ENCODE data around the gene FRRS1.
A peak's percentile ranks its signal among the peaks of the same experiment; 100 is the strongest.

The FRRS1 gene

GRCh38 chr1:99675292-99675691 lies 91.1 kb downstream of the FRRS1 start:
- DNase-seq = no peak

- no peak for DNase-seq
These were observed 92.0 kb downstream of the FRRS1 start for GRCh38 chr1:99674115-99675064.

- DNase-seq = no peak
These were observed 93.1 kb downstream of the FRRS1 start for GRCh38 chr1:99673315-99673714.

GRCh38 chr1:99672530-99673213 lies 93.8 kb downstream of the FRRS1 start:
- peak; percentile 46 for DNase-seq

GRCh38 chr1:99672038-99672437 lies 94.4 kb downstream of the FRRS1 start:
- no peak for DNase-seq

- no peak for DNase-seq
These were observed 95.9 kb downstream of the FRRS1 start for GRCh38 chr1:99670583-99670982.

GRCh38 chr1:99669821-99670220 lies 96.6 kb downstream of the FRRS1 start:
- DNase-seq = no peak

GRCh38 chr1:99669376-99669775 lies 97.1 kb downstream of the FRRS1 start:
- DNase-seq = peak; percentile 59

- DNase-seq = no peak
These were observed 101.2 kb downstream of the FRRS1 start for GRCh38 chr1:99665212-99665611.

- DNase-seq = no peak
These were observed 102.9 kb downstream of the FRRS1 start for GRCh38 chr1:99663501-99663900.

GRCh38 chr1:99662539-99663080 lies 103.8 kb downstream of the FRRS1 start:
- DNase-seq = no peak

GRCh38 chr1:99661780-99662179 lies 104.7 kb downstream of the FRRS1 start:
- DNase-seq = no peak

- DNase-seq = no peak
These were observed 105.9 kb downstream of the FRRS1 start for GRCh38 chr1:99660496-99660895.

GRCh38 chr1:99659755-99660210 lies 106.7 kb downstream of the FRRS1 start:
- DNase-seq = peak; percentile 42
